ENCODE results near the gene HDAC6. TPM values are rescaled to one million over a fixed set of nuclear protein-coding genes. Genes with fewer than 3 reads are reported as not detected.

Gene HDAC6
- total RNA-seq, 1 experiment from 2014 or later, result 79.9 TPM

GRCh38 chrX:48826876-48827653 lies 25.2 kb downstream of the HDAC6 start:
- TF ChIP-seq JUND (IDR thresholded peaks at IDR 0.05), result no peak
- no peak for TF ChIP-seq TCF7L2 (IDR thresholded peaks at IDR 0.05; ENCODE audit: borderline replicate concordance, extremely low read depth, insufficient read depth, insufficient read length)
- no peak for TF ChIP-seq REST (IDR thresholded peaks at IDR 0.05; ENCODE audit: low read depth)
- no peak for TF ChIP-seq YY1 (IDR thresholded peaks at IDR 0.05; ENCODE audit: extremely low read depth, insufficient replicate concordance, low read depth, low read length)
- no peak for TF ChIP-seq ZBTB33 (IDR thresholded peaks at IDR 0.05; ENCODE audit: extremely low read depth, insufficient replicate concordance, low read length)
- no peak for TF ChIP-seq CBX3 (IDR thresholded peaks at IDR 0.05; ENCODE audit: low read depth)
- TF ChIP-seq ZNF274 (IDR thresholded peaks at IDR 0.05; ENCODE audit: low read depth, low read length), result no peak
- ChIA-PET POLR2A (no interaction called here), RAD21 (ENCODE audit: low non-redundant PET in 1 of 2, low total read pairs in 2 of 2, uncharacterized antibody in 2 of 2, unreplicated experiment in 2 of 2) (no interaction called here), CTCF (no interaction called here)
- Histone ChIP-seq H3K4me1 (ENCODE audit: control insufficient read depth in 1 of 2, insufficient read depth in 2 of 2, low read length in 2 of 2) (no peaks in the 10 kb centered on the region), H3K79me2 (ENCODE audit: insufficient read depth, low read length) (no peaks in the 10 kb centered on the region), H3K27ac (ENCODE audit: low read depth, low read length) (no peak overlapping the region), H3K27me3 (ENCODE audit: insufficient read depth, low read length) (no peaks in the 10 kb centered on the region), H2AFZ (ENCODE audit: low read depth, low read length, poor library complexity, severe bottlenecking) (no peak overlapping the region), H4K20me1 (ENCODE audit: insufficient read depth) (no peaks in the 10 kb centered on the region), H3K36me3 (ENCODE audit: control insufficient read depth in 1 of 2, insufficient read depth in 2 of 2, low read length in 2 of 2) (no peaks in the 10 kb centered on the region), H3K9ac (ENCODE audit: low read length) (no peak overlapping the region), H3K4me2 (ENCODE audit: low read length) (no peak overlapping the region), H3K9me2 (ENCODE audit: insufficient read depth) (no peaks in the 10 kb centered on the region), H3K4me3 (replicated peaks in 1 of 2; ENCODE audit: low read depth in 1 of 2, low read length in 2 of 2) (no peak overlapping the region), H3K9me3 (ENCODE audit: control insufficient read depth in 1 of 2, insufficient read depth in 1 of 2, low read depth in 1 of 2, low read length in 2 of 2) (no peaks in the 10 kb centered on the region)
- intact Hi-C loops (cut with micrococcal nuclease), result no loop called here
- no peak for ATAC-seq
- DNase-seq (ENCODE audit: low read depth, low spot score), result no peak
- no TSS peak for BruUV-seq (replicated peaks)
